GM18505 (cell line): Measurements from ENCODE around the gene MUC2.

Experiments
- ATAC-seq: cut with Tn5 transposase; IDR thresholded peaks from one replicate; pipeline ENCODE4 v1.9.1; 2021; ENCODE audit not compliant: unreplicated experiment
- POLR2A ChIP-seq: IDR thresholded peaks from 4 replicates; pipeline ENCODE4 v1.6.1; 2011; ENCODE audit warnings: borderline replicate concordance; ENCODE audit not compliant: insufficient read depth, insufficient read length; ENCODE audit errors: extremely low read depth

MUC2 gene

DNA sequence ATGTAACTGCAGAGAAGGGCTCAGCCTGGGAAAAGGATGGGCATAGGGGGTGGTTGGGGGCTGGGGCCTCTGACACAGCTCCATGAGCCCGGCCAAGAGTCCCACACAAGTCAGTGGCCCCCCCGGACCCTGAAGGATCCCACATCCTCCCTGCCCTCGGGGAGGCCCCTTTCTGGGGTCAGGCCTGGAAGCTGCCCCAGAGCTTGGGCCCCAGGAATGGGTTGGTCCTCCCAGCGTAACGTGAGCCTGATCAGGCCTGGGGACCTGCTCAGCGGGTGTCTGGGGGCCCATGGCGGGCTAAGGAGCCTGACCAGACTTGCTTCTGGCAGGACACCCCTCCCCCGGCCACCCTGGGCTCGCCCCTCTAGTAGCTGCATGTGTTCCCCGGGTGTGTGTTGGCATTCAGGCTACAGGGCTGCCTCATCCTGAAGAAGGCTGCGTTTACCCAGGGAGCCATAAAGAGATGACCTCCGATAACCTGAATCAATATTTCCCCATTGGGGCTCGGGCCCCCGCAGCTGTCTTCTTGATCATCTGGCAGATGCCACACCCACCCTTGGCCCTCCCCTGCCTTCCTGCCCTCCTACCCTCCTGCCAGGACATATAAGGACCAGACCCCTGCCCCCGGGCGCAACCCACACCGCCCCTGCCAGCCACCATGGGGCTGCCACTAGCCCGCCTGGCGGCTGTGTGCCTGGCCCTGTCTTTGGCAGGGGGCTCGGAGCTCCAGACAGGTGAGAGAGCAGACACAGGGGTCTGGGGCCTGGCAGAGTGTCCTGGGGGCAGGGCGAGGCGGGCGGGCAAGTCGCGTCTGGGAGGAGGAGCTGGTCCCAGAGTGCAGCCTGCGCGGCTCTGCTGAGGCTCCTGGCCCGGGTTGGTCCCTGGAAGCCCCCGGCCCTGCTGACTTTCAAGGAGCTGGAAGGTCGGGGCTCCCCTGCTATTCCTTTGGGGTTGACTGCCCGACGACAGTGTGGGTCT, at the start of gene MUC2:
Gene MUC2 (plus strand): TSS at position 631 of the 978 bp plus-strand sequence.
- no peak for ATAC-seq
- no peak for TF ChIP-seq POLR2A

- ATAC-seq: no peak
- TF ChIP-seq POLR2A: no peak
Observed at GRCh38 chr11:1025410-1026162, 49.1 kb upstream of the MUC2 start.

- no peak for TF ChIP-seq POLR2A
- ATAC-seq: no peak
Observed at GRCh38 chr11:1026163-1026450, 48.6 kb upstream of the MUC2 start.

- no peak for ATAC-seq
- no peak for TF ChIP-seq POLR2A
Observed at GRCh38 chr11:1026641-1027482, 47.8 kb upstream of the MUC2 start.

- no peak for ATAC-seq
- no peak for TF ChIP-seq POLR2A
Observed at GRCh38 chr11:1027483-1028290, 47.0 kb upstream of the MUC2 start.

- ATAC-seq: no peak
- TF ChIP-seq POLR2A: no peak
Observed at GRCh38 chr11:1028291-1028540, 46.5 kb upstream of the MUC2 start.

DNA sequence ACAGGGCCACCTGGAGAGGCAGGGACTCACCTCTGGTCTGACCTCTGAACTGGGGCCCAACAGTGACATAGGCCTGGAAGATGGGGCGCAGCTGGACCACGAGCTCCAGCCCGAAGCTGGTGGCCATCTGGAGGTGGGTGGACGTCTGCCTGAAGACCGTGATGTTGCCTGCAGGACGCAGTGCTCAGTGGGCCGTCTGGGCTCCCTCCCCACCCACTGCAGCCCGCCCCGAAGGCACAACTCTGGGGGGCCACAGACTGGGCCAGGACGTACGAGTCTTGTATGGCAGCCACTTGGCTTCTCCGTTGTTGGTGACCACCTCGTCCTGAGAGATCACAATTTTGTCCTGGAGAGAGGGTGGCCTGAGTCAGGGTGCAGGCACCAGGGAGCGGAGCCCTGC, 46.1 kb upstream of the MUC2 start:
- no peak for TF ChIP-seq POLR2A
- no peak for ATAC-seq

DNA sequence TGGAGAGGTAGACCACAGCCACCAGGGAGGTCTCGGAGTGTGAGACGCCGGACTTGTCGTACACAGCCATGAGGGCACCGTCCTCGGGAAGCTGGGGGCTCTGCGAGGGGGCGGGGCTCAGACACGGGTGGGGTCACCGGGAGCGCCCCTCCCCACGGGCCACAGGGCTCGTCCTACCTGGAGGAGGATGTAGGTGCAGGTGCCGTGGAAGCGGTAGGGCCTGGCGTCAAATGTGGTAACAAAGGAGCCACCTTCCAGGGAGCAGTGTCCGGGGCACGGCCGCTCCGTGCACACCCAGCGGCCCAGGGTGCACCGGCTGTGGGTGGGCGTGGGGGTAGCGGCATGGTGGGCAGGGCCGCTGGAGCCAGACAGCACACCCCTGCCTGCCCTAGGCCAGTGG, 45.6 kb upstream of the MUC2 start:
- no peak for ATAC-seq
- TF ChIP-seq POLR2A: no peak

GRCh38 chr11:1029654-1030053, 45.0 kb upstream of the MUC2 start:
- ATAC-seq: no peak
- TF ChIP-seq POLR2A: no peak

DNA sequence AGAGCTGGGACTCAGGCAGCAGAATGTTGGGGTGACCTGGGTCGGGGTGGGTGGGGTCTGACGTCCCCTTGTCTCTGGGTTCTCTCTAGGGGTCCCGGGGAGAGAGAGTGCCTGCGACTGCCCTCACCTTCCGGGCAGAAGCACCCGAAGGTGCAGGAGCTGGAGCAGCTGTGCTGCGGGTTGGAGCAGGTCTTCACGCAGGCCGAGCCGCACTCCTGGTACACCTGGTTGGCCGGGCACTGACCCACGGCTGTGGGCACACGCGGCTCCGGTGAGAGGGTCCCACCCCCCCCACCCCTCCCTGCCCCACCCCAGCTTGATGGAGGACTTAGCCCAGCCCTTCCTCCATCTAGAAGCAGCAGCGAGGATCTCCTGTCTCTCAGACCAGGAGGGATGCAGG, 44.6 kb upstream of the MUC2 start:
- no peak for ATAC-seq

DNA sequence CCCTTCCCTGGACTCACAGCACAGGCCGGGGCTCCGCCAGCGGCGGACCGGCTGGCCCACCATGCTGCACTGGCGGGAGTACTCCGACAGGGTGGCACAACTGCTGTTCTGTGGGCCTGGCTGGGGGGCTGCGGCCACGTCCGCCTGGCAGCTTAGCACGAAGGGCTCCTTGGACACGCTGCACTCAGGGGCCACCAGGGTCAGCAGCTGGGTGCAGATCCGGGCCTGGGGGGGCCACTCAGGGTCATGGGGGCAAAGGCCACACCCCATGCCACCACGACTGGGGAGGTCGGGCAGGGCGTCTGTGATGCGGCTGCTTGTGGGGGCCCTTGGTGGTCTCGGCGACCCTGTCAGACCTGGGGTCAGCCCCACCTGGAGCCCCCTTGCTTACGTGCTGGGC, 44.1 kb upstream of the MUC2 start:
- TF ChIP-seq POLR2A: no peak
- no peak for ATAC-seq

More for the DNA sequence above, 44.6 kb upstream of the MUC2 start:
- no peak for TF ChIP-seq POLR2A

GRCh38 chr11:1031121-1031899, 43.4 kb upstream of the MUC2 start:
- ATAC-seq: no peak
- no peak for TF ChIP-seq POLR2A
